Measurements from ENCODE around the gene CLN5. TPM values are rescaled to one million over a fixed set of nuclear protein-coding genes. Genes with fewer than 3 reads are reported as not detected.

The CLN5 gene
- total and polyA plus RNA-seq, 2 of the 4 experiments (the other 2 are of a cell fraction), result 11.3 to 15.1 TPM

- H2BK20ac ChIP-seq (ENCODE audit: low read depth, low read length), result no peak overlapping the region
- in situ Hi-C loops (cut with MboI; ENCODE audit: low sequenced_read_pairs), result no loop called here
Measured at GRCh38 chr13:76953968-76954367, 37.9 kb upstream of the CLN5 start.

More at GRCh38 chr13:76953968-76954367, 37.9 kb upstream of the CLN5 start:
- Histone ChIP-seq H3K4me1 (ENCODE audit: control insufficient read depth, insufficient read depth, low read length) (no peaks in the 10 kb centered on the region), H3K9me1 (ENCODE audit: insufficient read depth, low read length) (no peaks in the 10 kb centered on the region), H4K91ac (ENCODE audit: insufficient read depth, low read depth, low read length) (no peak overlapping the region), H2AK9ac (replicated peaks; ENCODE audit: low read depth, low read length, poor library complexity) (no peak overlapping the region), H3K9ac (ENCODE audit: low read depth, low read length) (no peak overlapping the region), H3K4ac (ENCODE audit: low read depth, low read length) (no peak overlapping the region), H2BK15ac (ENCODE audit: low read depth, low read length) (no peak overlapping the region), H3K9me3 (ENCODE audit: control insufficient read depth, insufficient read depth, low read length) (no peaks in the 10 kb centered on the region), H3K36me3 (ENCODE audit: control insufficient read depth, insufficient read depth, low read length) (no peaks in the 10 kb centered on the region), H3K4me3 (ENCODE audit: insufficient read depth, low read depth, low read length) (no peak overlapping the region), H3K4me2 (ENCODE audit: low read depth, low read length) (no peak overlapping the region), H2AK5ac (ENCODE audit: low read depth, low read length) (no peak overlapping the region), H4K5ac (ENCODE audit: low read depth, low read length) (no peak overlapping the region), H3K18ac (ENCODE audit: low read depth, low read length) (no peak overlapping the region), H3K27me3 (ENCODE audit: control insufficient read depth, insufficient read depth, low read length) (peaks cover 6% of the 10 kb centered on the region; the same call in 1 of the 2 replicates), H3K56ac (ENCODE audit: extremely low read depth, insufficient read depth, low read length) (no peak overlapping the region), H3K27ac (ENCODE audit: insufficient read depth, low read length) (no peak overlapping the region), H2AFZ (replicated peaks; ENCODE audit: low read length, poor library complexity) (no peak overlapping the region), H2BK5ac (ENCODE audit: low read depth, low read length, poor library complexity, severe bottlenecking) (no peak overlapping the region), H2BK120ac (ENCODE audit: low read depth, low read length) (no peak overlapping the region), H3K14ac (replicated peaks; ENCODE audit: low read depth, low read length) (no peak overlapping the region), H3K23ac (ENCODE audit: low read depth, low read length) (no peak overlapping the region), H4K20me1 (ENCODE audit: insufficient read depth, low read length) (no peaks in the 10 kb centered on the region), H3K79me1 (ENCODE audit: low read depth in 1 of 2, low read length in 2 of 2) (no peaks in the 10 kb centered on the region), H4K8ac (ENCODE audit: low read depth in 2 of 2, low read length in 2 of 2) (no peak overlapping the region)
- dilution Hi-C loops (cut with HindIII; ENCODE audit: low sequenced_read_pairs, unreplicated experiment), result no loop called here
- CTCF ChIA-PET, result interaction anchor here (0.6 kb wide), 1 partner anchor 440 kb away, joined by 4 read pairs; no protein-coding TSS in a partner anchor
- TF ChIP-seq RCOR1 (IDR thresholded peaks at IDR 0.05; ENCODE audit: insufficient replicate concordance, low read length), result no peak
- no peak for TF ChIP-seq ELK1 (IDR thresholded peaks at IDR 0.05; ENCODE audit: borderline replicate concordance, low read depth, low read length)
- TF ChIP-seq, protein P1, sequence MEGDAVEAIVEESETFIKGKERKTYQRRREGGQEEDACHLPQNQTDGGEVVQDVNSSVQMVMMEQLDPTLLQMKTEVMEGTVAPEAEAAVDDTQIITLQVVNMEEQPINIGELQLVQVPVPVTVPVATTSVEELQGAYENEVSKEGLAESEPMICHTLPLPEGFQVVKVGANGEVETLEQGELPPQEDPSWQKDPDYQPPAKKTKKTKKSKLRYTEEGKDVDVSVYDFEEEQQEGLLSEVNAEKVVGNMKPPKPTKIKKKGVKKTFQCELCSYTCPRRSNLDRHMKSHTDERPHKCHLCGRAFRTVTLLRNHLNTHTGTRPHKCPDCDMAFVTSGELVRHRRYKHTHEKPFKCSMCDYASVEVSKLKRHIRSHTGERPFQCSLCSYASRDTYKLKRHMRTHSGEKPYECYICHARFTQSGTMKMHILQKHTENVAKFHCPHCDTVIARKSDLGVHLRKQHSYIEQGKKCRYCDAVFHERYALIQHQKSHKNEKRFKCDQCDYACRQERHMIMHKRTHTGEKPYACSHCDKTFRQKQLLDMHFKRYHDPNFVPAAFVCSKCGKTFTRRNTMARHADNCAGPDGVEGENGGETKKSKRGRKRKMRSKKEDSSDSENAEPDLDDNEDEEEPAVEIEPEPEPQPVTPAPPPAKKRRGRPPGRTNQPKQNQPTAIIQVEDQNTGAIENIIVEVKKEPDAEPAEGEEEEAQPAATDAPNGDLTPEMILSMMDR (conservative IDR thresholded peaks at IDR 0.05; ENCODE audit: low read depth, low read length), result no peak
- no peak for TF ChIP-seq POLR2A (IDR thresholded peaks at IDR 0.05; ENCODE audit: low read depth, low read length)
- no peak for TF ChIP-seq CHD1 (IDR thresholded peaks at IDR 0.05; ENCODE audit: low read depth, low read length)
- no peak for TF ChIP-seq MAFK (IDR thresholded peaks at IDR 0.05; ENCODE audit: low read depth, low read length)
- TF ChIP-seq MAZ (IDR thresholded peaks at IDR 0.05; ENCODE audit: borderline replicate concordance, low read depth, low read length), result no peak
- TF ChIP-seq BHLHE40 (IDR thresholded peaks at IDR 0.05; ENCODE audit: low read depth, low read length), result no peak
- TF ChIP-seq FOS (IDR thresholded peaks at IDR 0.05; ENCODE audit: low read depth, low read length), result no peak
- no peak for TF ChIP-seq RAD21 (IDR thresholded peaks at IDR 0.05; ENCODE audit: low read length)
- TF ChIP-seq MXI1 (IDR thresholded peaks at IDR 0.05; ENCODE audit: borderline replicate concordance, low read depth, low read length), result no peak
- no TSS peak for BruUV-seq (replicated peaks)
- POLR2A ChIA-PET (ENCODE audit: unreplicated experiment), result no interaction called here
- no peak for ATAC-seq (ENCODE audit: low read depth)
- no CpG with 5 or more reads among the region's 3 CpGs for WGBS, 2 experiments (ENCODE audit: extremely low coverage in 2 of 2, insufficient read length in 1 of 2)
- no peak for DNase-seq
- intact Hi-C loops (cut with micrococcal nuclease), result no loop called here
